OCI-LY7 (cell line): Measurements from ENCODE around the gene NTF4. TPM values are rescaled to one million over a fixed set of nuclear protein-coding genes. Genes with fewer than 3 reads are reported as not detected.

Source experiments
- BruUV-seq: library from RNA; stranded (reverse); fragments of 400-500 nt; replicated peaks from 2 replicates; lab custom pipeline; 2021; lab: Mats Ljungman, UMichigan
- CTCF ChIA-PET: fragments of 300-600 bp; sonication (Branson Sonifier 250); formaldehyde crosslinking; loops from one replicate; lab custom pipeline; 2022; ENCODE audit warnings: antibody characterized with exemption; ENCODE audit not compliant: unreplicated experiment; lab: Charles Lee
- POLR2A ChIA-PET: fragments of 300-600 bp; sonication (Branson Sonifier 250); formaldehyde crosslinking; loops from one replicate; lab custom pipeline; 2022; ENCODE audit warnings: antibody characterized with exemption; lab: Charles Lee
- DNase-seq: peaks from one replicate; pipeline ENCODE4 v3.0.0-alpha.2; 2015; ENCODE audit warnings: low spot score
- H2AFZ ChIP-seq: fragments of 200-600 bp; sonication (generic), shearing (Covaris generic); 2 replicates; pipeline ENCODE4 v1.6.1; 2014; ENCODE audit warnings: mild to moderate bottlenecking, antibody characterized with exemption, low read length, moderate library complexity
- H3K27ac ChIP-seq: fragments of 200-600 bp; sonication (generic); 2 replicates; pipeline ENCODE4 v1.5.1; 2014; ENCODE audit warnings: mixed run types, low read depth, mild to moderate bottlenecking, moderate library complexity, low read length, inconsistent platforms; ENCODE audit not compliant: poor library complexity, severe bottlenecking
- H3K36me3 ChIP-seq: fragments of 200-600 bp; sonication (generic); 2 replicates; pipeline ENCODE4 v1.6.1; 2014; ENCODE audit warnings: mild to moderate bottlenecking, antibody characterized with exemption, low read length, moderate library complexity, mixed read lengths; ENCODE audit not compliant: insufficient read depth
- H3K4me1 ChIP-seq: fragments of 200-600 bp; sonication (generic); 2 replicates; pipeline ENCODE4 v1.5.1; 2014; ENCODE audit warnings: mild to moderate bottlenecking, low read length; ENCODE audit not compliant: insufficient read depth, poor library complexity, severe bottlenecking
- H3K4me2 ChIP-seq: fragments of 200-600 bp; sonication (generic); 2 replicates; pipeline ENCODE4 v1.6.1; 2014; ENCODE audit warnings: mild to moderate bottlenecking, low read length
- H3K4me3 ChIP-seq: fragments of 200-600 bp; sonication (generic); 2 replicates; pipeline ENCODE4 v1.5.1; 2014; ENCODE audit warnings: mild to moderate bottlenecking, low read depth, low read length; ENCODE audit not compliant: poor library complexity, severe bottlenecking
- H3K79me2 ChIP-seq: fragments of 200-600 bp; sonication (generic); 2 replicates; pipeline ENCODE4 v1.6.1; 2016; ENCODE audit warnings: low read depth, mild to moderate bottlenecking, low read length, moderate library complexity, mixed read lengths; ENCODE audit not compliant: insufficient read depth
- H3K9me2 ChIP-seq: fragments of 200-600 bp; sonication (generic); 2 replicates; pipeline ENCODE4 v1.6.1; 2016; ENCODE audit warnings: mild to moderate bottlenecking, low read length, mixed read lengths; ENCODE audit not compliant: insufficient read depth
- H3K9me3 ChIP-seq: fragments of 200-600 bp; sonication (generic); 2 replicates; pipeline ENCODE4 v1.6.1; 2014; ENCODE audit warnings: mild to moderate bottlenecking, mixed run types, low read length, mixed read lengths
- H4K20me1 ChIP-seq: fragments of 200-600 bp; sonication (generic); 2 replicates; pipeline ENCODE4 v1.6.1; 2014; ENCODE audit warnings: mild to moderate bottlenecking, antibody characterized with exemption, low read length, moderate library complexity, mixed read lengths; ENCODE audit not compliant: insufficient read depth
- CTCF ChIP-seq: fragments of 200-600 bp; sonication (generic); conservative IDR thresholded peaks from 2 replicates; pipeline ENCODE4 v1.5.1; 2014; ENCODE audit warnings: mild to moderate bottlenecking, antibody characterized with exemption, low read length, moderate library complexity, mixed read lengths
- EZH2phosphoT487 ChIP-seq: fragments of 200-600 bp; sonication (generic); IDR thresholded peaks from 2 replicates; pipeline ENCODE4 v1.6.1; 2018; ENCODE audit warnings: low read depth, borderline replicate concordance, mild to moderate bottlenecking, mixed run types, antibody characterized with exemption, low read length, moderate library complexity, mixed read lengths
- intact Hi-C: fragments of 100-400 bp; cut with micrococcal nuclease; formaldehyde crosslinking; loops from one replicate; pipeline ENCODE4 v1.10.0; 2022; ENCODE audit not compliant: unreplicated experiment
- total RNA-seq, 2 experiments: library from RNA; depleted of rRNA in 1 of 2; stranded (reverse); fragments of >200 nt in 1 of 2; shearing (Covaris generic) in 1 of 2; gene quantifications; 2 replicates each; pipeline ENCODE4 v1.2.3, GENCODE V29; 2014 to 2022

NTF4 gene
- total RNA-seq, 2 experiments from 2014 or later, result not detected

- ChIA-PET CTCF (no interaction called here), POLR2A (interaction anchor here (0.7 kb wide), 1 partner anchor 28 kb away, joined by 3 read pairs; no protein-coding TSS in a partner anchor)
- H3K9me3 ChIP-seq, result no peaks in the 10 kb centered on the region
- H3K4me1 ChIP-seq, result no peaks in the 10 kb centered on the region
- no peak overlapping the region for H3K27ac ChIP-seq
- H3K4me2 ChIP-seq, result no peak overlapping the region
- no peak overlapping the region for H3K4me3 ChIP-seq
- no peaks in the 10 kb centered on the region for H3K79me2 ChIP-seq
- H4K20me1 ChIP-seq, result no peaks in the 10 kb centered on the region; the same call in 1 of the 2 replicates
- TF ChIP-seq EZH2phosphoT487 (no peak), CTCF (no peak)
- intact Hi-C loops, result no loop called here
- BruUV-seq, result no TSS peak
- DNase-seq, result no peak
- no peaks in the 10 kb centered on the region for H3K36me3 ChIP-seq
- H2AFZ ChIP-seq, result no peak overlapping the region
- no peaks in the 10 kb centered on the region for H3K9me2 ChIP-seq
Measured at GRCh38 chr19:49067554-49067953, 2.9 kb upstream of the NTF4 start.

- Histone ChIP-seq H3K4me1 (no peaks in the 10 kb centered on the region), H3K36me3 (no peaks in the 10 kb centered on the region), H4K20me1 (no peaks in the 10 kb centered on the region; the same call in 1 of the 2 replicates), H3K9me2 (no peaks in the 10 kb centered on the region), H3K4me2 (no peak overlapping the region), H3K9me3 (no peaks in the 10 kb centered on the region), H3K27ac (no peak overlapping the region), H3K4me3 (no peak overlapping the region), H2AFZ (no peak overlapping the region), H3K79me2 (no peaks in the 10 kb centered on the region)
- BruUV-seq, result no TSS peak
- no peak for DNase-seq
- no peak for TF ChIP-seq EZH2phosphoT487
- TF ChIP-seq CTCF, result no peak
- intact Hi-C loops, result no loop called here
- ChIA-PET POLR2A (no interaction called here), CTCF (no interaction called here)
Measured at GRCh38 chr19:49065905-49066512, 1.4 kb upstream of the NTF4 start.

GRCh38 chr19:49064029-49064629 is 489 bp downstream of the NTF4 start:
- CTCF ChIA-PET, result no interaction called here
- TF ChIP-seq CTCF, result no peak
- no peak for TF ChIP-seq EZH2phosphoT487
- no peak for DNase-seq
- no peak overlapping the region for H3K4me2 ChIP-seq
- H3K27ac ChIP-seq, result no peak overlapping the region
- H3K9me2 ChIP-seq, result no peaks in the 10 kb centered on the region
- no peak overlapping the region for H2AFZ ChIP-seq
- no TSS peak for BruUV-seq
- POLR2A ChIA-PET, result no interaction called here
- no peaks in the 10 kb centered on the region for H3K36me3 ChIP-seq
- H3K9me3 ChIP-seq, result no peaks in the 10 kb centered on the region
- no peak overlapping the region for H3K4me3 ChIP-seq
- H3K4me1 ChIP-seq, result no peaks in the 10 kb centered on the region
- H3K79me2 ChIP-seq, result no peaks in the 10 kb centered on the region
- intact Hi-C loops, result no loop called here
- no peaks in the 10 kb centered on the region; the same call in 1 of the 2 replicates for H4K20me1 ChIP-seq
